ENCODE measurements around the gene ALPP. TPM values are rescaled to one million over a fixed set of nuclear protein-coding genes. Genes with fewer than 3 reads are reported as not detected.

The ALPP gene
- total RNA-seq, 1 donor from 2014 or later, result not detected

DNA sequence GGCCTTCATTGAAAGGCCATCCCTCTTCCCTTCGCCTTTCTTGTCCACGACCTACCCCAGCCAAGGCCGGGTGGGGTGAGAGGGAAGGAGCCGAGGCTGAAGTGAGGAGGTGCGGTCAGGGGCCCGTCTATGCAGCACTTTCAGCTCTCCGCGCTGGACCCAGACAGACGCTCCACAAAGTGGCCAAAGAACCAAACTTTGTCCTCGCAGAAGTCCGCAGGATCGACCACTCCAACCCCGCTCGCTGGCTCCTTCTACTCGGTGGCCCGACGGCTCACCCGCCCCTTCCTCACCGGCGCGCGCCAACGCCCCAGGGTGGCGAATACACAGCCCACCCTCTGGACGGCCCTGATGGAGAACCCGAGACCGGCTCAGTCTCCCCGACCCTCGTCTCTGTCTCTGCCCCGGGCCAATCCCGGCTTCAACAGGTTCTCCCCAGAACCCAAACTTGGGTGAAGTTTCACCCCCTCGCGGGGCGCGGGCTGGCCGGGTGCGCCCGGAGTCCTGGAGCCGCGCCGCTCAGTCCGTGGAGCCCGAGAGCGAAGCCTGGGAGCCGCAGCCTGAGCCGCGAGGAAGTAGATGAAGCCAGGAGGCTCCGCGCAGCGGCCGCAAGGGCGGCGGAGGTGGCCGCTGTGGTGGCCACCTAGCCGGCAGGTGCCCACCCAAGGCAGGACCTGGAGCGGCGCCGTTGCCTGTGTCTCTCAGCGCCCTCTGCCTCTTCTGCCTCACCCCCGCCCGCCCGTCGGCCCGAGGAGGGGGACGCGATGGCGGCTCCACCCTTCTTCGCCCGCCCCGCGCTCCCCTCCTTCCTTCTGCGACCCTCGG is 26.7 kb upstream of the ALPP start:
- Mint-ChIP-seq H3K36me3 (ENCODE audit: low read depth) (peaks cover 4% of the 10 kb centered on the region), H3K4me1 (no peaks in the 10 kb centered on the region), H3K4me3 (no peak overlapping the region), H3K9me3 (no peaks in the 10 kb centered on the region), H3K27me3 (ENCODE audit: low read depth) (peaks cover 6% of the 10 kb centered on the region), H3K27ac (ENCODE audit: unreplicated experiment) (no peak overlapping the region)
- TF ChIP-seq, protein P1, sequence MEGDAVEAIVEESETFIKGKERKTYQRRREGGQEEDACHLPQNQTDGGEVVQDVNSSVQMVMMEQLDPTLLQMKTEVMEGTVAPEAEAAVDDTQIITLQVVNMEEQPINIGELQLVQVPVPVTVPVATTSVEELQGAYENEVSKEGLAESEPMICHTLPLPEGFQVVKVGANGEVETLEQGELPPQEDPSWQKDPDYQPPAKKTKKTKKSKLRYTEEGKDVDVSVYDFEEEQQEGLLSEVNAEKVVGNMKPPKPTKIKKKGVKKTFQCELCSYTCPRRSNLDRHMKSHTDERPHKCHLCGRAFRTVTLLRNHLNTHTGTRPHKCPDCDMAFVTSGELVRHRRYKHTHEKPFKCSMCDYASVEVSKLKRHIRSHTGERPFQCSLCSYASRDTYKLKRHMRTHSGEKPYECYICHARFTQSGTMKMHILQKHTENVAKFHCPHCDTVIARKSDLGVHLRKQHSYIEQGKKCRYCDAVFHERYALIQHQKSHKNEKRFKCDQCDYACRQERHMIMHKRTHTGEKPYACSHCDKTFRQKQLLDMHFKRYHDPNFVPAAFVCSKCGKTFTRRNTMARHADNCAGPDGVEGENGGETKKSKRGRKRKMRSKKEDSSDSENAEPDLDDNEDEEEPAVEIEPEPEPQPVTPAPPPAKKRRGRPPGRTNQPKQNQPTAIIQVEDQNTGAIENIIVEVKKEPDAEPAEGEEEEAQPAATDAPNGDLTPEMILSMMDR (conservative IDR thresholded peaks at IDR 0.05), result no peak
- no peak for DNase-seq (ENCODE audit: low read depth, low spot score)

- H3K4me3 Mint-ChIP-seq, result no peak overlapping the region
- no peaks in the 10 kb centered on the region for H3K9me3 Mint-ChIP-seq
- H3K27ac Mint-ChIP-seq (ENCODE audit: unreplicated experiment), result no peak overlapping the region
- H3K36me3 Mint-ChIP-seq (ENCODE audit: low read depth), result peaks cover 4% of the 10 kb centered on the region
- no peak for DNase-seq (ENCODE audit: low read depth, low spot score)
- H3K4me1 Mint-ChIP-seq, result no peaks in the 10 kb centered on the region
- H3K27me3 Mint-ChIP-seq (ENCODE audit: low read depth), result peaks cover 7% of the 10 kb centered on the region
- TF ChIP-seq, protein P1 (conservative IDR thresholded peaks at IDR 0.05), result no peak
Measured at GRCh38 chr2:232352511-232353091, 25.9 kb upstream of the ALPP start.

DNA sequence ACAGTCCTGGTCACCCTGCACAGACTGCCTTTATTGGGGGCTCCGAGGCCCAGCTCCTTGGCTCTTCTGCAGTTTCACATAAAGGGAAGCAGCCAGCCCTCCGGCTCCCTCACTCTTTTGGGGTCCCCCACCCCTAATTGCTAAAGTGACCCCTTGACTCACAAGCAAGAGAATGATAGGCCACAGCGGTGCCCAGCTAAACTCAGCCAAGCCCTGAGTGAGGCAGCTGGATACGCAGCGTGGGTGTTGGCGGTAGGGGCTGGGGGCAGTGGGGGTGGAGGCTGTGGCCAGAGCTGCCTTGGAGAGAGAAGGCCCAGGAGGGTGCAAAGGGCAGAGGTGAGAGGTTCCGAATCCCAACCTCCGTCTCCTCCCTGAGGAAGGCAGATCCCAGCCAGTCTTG is 25.5 kb upstream of the ALPP start:
- H3K27me3 Mint-ChIP-seq (ENCODE audit: low read depth), result peaks cover 7% of the 10 kb centered on the region
- no peaks in the 10 kb centered on the region for H3K4me1 Mint-ChIP-seq
- no peak overlapping the region for H3K27ac Mint-ChIP-seq (ENCODE audit: unreplicated experiment)
- peaks cover 4% of the 10 kb centered on the region for H3K36me3 Mint-ChIP-seq (ENCODE audit: low read depth)
- H3K9me3 Mint-ChIP-seq, result no peaks in the 10 kb centered on the region
- no peak for DNase-seq (ENCODE audit: low read depth, low spot score)
- H3K4me3 Mint-ChIP-seq, result no peak overlapping the region
- TF ChIP-seq, protein P1 (conservative IDR thresholded peaks at IDR 0.05), result no peak

- H3K27ac Mint-ChIP-seq (ENCODE audit: unreplicated experiment), result no peak overlapping the region
- peaks cover 4% of the 10 kb centered on the region for H3K36me3 Mint-ChIP-seq (ENCODE audit: low read depth)
- TF ChIP-seq, protein P1 (conservative IDR thresholded peaks at IDR 0.05), result no peak
- H3K4me1 Mint-ChIP-seq, result no peaks in the 10 kb centered on the region
- H3K9me3 Mint-ChIP-seq, result no peaks in the 10 kb centered on the region
- no peak for DNase-seq (ENCODE audit: low read depth, low spot score)
- no peak overlapping the region for H3K4me3 Mint-ChIP-seq
- H3K27me3 Mint-ChIP-seq (ENCODE audit: low read depth), result peaks cover 5% of the 10 kb centered on the region
Measured at GRCh38 chr2:232353660-232354059, 24.9 kb upstream of the ALPP start.

- DNase-seq (ENCODE audit: low read depth, low spot score), result no peak
- Mint-ChIP-seq H3K4me1 (no peaks in the 10 kb centered on the region), H3K9me3 (no peaks in the 10 kb centered on the region), H3K36me3 (ENCODE audit: low read depth) (peaks cover 4% of the 10 kb centered on the region), H3K4me3 (no peak overlapping the region), H3K27ac (ENCODE audit: unreplicated experiment) (no peak overlapping the region), H3K27me3 (ENCODE audit: low read depth) (peaks cover 5% of the 10 kb centered on the region)
- TF ChIP-seq, protein P1 (conservative IDR thresholded peaks at IDR 0.05), result no peak
Measured at GRCh38 chr2:232354069-232354468, 24.5 kb upstream of the ALPP start.
